Nephron progenitor cell (in vitro differentiated cells): ENCODE data around the gene GGNBP2.

ENCODE experiments used
- DNase-seq: peaks from one replicate; pipeline ENCODE4 v3.0.0; 2021
- H3K27ac Mint-ChIP-seq: 2 replicates; pipeline ENCODE4 v1.8.0; 2021; ENCODE audit warnings: mild to moderate bottlenecking, moderate library complexity, mixed read lengths
- H3K27me3 Mint-ChIP-seq: 2 replicates; pipeline ENCODE4 v1.8.0; 2021; ENCODE audit warnings: mild to moderate bottlenecking, low read depth, mixed read lengths; ENCODE audit not compliant: poor library complexity
- H3K36me3 Mint-ChIP-seq: 2 replicates; pipeline ENCODE4 v1.8.0; 2021; ENCODE audit warnings: low read depth, mixed read lengths
- H3K4me1 Mint-ChIP-seq: 2 replicates; pipeline ENCODE4 v1.8.0; 2021; ENCODE audit warnings: mixed read lengths
- H3K4me3 Mint-ChIP-seq: 2 replicates; pipeline ENCODE4 v1.8.0; 2021; ENCODE audit warnings: mild to moderate bottlenecking, moderate library complexity, mixed read lengths
- H3K9me3 Mint-ChIP-seq: 2 replicates; pipeline ENCODE4 v1.8.0; 2021; ENCODE audit warnings: mild to moderate bottlenecking, moderate library complexity, mixed read lengths
- CTCF ChIP-seq: fragments of 200-600 bp; sonication (generic); IDR thresholded peaks from 2 replicates; pipeline ENCODE4 v1.5.0; 2021; ENCODE audit warnings: antibody characterized with exemption

Gene GGNBP2

GRCh38 chr17:36544307-36545076 lies at the start of gene GGNBP2:
TSS of gene GGNBP2 (plus strand) at chr17:36544919. CDS start at chr17:36545725, 806 bp downstream.
- Mint-ChIP-seq H3K4me3 (peak within 1 kb of the TSS; percentile 97), H3K27ac (peak within 1 kb of the TSS; percentile 100), H3K36me3 (peaks cover 20% of the 10 kb centered on the region), H3K27me3 (no peaks in the 10 kb centered on the region), H3K9me3 (no peaks in the 10 kb centered on the region), H3K4me1 (peaks cover 29% of the 10 kb centered on the region)
- no peak for TF ChIP-seq CTCF
- DNase-seq, result peak; percentile 93

DNA sequence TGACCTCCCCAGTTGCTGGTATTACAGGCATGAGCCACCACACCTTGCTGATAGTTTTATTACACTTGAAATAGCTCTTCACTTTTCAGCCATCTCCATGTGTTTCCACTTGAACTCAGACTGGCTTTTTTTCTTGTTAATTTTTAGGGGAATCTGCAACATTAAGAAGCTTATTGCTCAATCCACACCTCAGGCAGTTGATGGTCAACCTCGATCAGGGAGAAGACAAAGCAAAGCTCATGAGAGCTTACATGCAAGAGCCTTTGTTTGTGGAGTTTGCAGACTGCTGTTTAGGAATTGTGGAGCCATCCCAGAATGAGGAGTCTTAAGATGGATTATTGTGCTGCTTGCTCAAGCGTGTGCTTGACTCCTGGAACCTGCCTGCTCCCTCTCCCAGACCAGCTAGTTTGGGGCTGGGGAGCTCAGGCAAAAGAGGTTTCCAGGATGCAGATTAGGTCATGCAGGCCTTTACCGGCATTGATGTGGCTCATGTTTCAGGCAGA lies 49.6 kb upstream of the GGNBP2 start:
- no peaks in the 10 kb centered on the region for H3K27me3 Mint-ChIP-seq
- peaks cover 67% of the 10 kb centered on the region for H3K36me3 Mint-ChIP-seq
- H3K4me3 Mint-ChIP-seq, result no peak overlapping the region
- H3K4me1 Mint-ChIP-seq, result peaks cover 7% of the 10 kb centered on the region
- peak overlapping the region; percentile 43 for H3K27ac Mint-ChIP-seq
- no peak for TF ChIP-seq CTCF
- no peak for DNase-seq
- H3K9me3 Mint-ChIP-seq, result peaks cover 3% of the 10 kb centered on the region

DNA sequence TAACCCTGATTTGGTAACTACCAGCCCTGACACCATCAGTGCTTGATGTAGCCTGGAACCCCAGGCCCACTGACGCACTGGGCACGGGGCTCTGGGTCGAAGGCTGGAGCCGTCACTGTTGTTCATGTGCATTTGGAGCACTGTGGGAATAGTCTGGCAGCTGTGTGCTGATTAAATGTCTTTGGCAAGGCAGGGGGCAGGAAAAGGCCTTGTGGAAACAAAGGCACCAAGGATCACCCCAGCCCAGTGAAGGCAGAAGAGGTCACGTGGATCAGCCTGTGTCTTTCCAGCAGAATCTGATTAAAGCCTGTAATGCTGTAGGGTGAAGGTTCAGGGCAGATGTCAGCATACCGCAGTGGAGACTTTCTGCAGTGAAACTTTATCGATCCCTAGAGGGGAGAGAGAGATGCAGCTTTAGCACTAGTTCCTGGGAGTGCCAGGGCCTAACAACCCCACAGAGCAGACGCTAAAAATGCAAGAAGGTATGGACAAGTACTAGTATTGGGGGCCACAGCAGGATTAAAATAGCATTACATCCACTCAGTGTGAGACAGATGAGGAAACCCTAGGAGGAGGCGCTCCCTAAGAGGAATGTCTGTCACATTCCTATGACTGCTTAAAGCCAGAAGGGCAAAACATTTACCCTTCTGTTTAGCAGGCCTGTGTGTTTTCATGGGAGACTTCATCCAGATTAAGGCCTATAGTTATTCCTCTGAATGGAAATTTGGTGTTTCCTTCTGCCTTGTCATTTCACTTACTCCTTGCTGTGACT lies 48.5 kb upstream of the GGNBP2 start:
- H3K36me3 Mint-ChIP-seq, result peaks cover 56% of the 10 kb centered on the region
- H3K27me3 Mint-ChIP-seq, result no peaks in the 10 kb centered on the region
- H3K27ac Mint-ChIP-seq, result peak overlapping the region; percentile 88
- DNase-seq, result no peak
- no peaks in the 10 kb centered on the region for H3K9me3 Mint-ChIP-seq
- TF ChIP-seq CTCF, result no peak
- no peak overlapping the region for H3K4me3 Mint-ChIP-seq
- peaks cover 7% of the 10 kb centered on the region for H3K4me1 Mint-ChIP-seq

DNA sequence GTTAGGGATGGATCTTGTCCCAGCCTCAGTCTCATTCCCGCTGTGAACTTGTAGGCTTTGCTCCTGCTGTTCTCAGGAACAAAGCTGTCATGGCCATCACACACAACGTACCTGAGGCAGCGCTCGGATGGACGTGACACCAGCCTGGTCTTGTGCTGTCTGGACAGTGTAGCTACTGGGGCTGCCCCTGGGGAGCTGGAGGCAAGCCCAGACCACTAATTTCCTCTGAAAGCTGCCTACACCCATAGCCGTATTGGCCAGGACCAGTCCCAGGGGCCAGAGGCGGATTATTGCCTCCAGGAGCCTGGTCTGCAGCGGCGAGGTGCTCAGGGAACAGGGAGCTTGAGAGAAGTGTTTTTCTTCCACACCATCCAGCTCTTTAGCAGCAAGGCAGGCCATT lies 46.6 kb upstream of the GGNBP2 start:
- Mint-ChIP-seq H3K27ac (peak overlapping the region; percentile 25), H3K9me3 (no peaks in the 10 kb centered on the region), H3K4me3 (no peak overlapping the region), H3K36me3 (peaks cover 55% of the 10 kb centered on the region), H3K4me1 (peaks cover 7% of the 10 kb centered on the region), H3K27me3 (peaks cover under 1% of the 10 kb centered on the region)
- TF ChIP-seq CTCF, result no peak
- DNase-seq, result no peak

- no peak for DNase-seq
- H3K36me3 Mint-ChIP-seq, result peaks cover 61% of the 10 kb centered on the region
- H3K27ac Mint-ChIP-seq, result peak overlapping the region; percentile 69
- peaks cover 12% of the 10 kb centered on the region for H3K4me1 Mint-ChIP-seq
- no peak for TF ChIP-seq CTCF
- H3K4me3 Mint-ChIP-seq, result no peak overlapping the region
- no peaks in the 10 kb centered on the region for H3K9me3 Mint-ChIP-seq
- H3K27me3 Mint-ChIP-seq, result peaks cover 5% of the 10 kb centered on the region
Observed at GRCh38 chr17:36498560-36499300, 46.0 kb upstream of the GGNBP2 start.
